HepG2 (cell line): ENCODE measurements around the gene LEPROT. TPM values are rescaled to one million over a fixed set of nuclear protein-coding genes. Genes with fewer than 3 reads are reported as not detected.

Source experiments
- ATAC-seq: fragments of 200-7000 bp; cut with Tn5 transposase; 3 replicates; pipeline ENCODE4 v1.9.1; 2020; ENCODE audit warnings: mild to moderate bottlenecking, moderate library complexity
- BruUV-seq: library from RNA; stranded (reverse); fragments of 400-500 nt; replicated peaks from 2 replicates; lab custom pipeline; 2021; lab: Mats Ljungman, UMichigan
- CTCF ChIA-PET: fragments of 300-600 bp; formaldehyde crosslinking; extraction: SDS; loops from one replicate; lab custom pipeline; 2021; ENCODE audit warnings: low total read pairs, inconsistent platforms, low intra/inter-chr PET ratio; lab: Yijun Ruan, JAX
- POLR2A ChIA-PET: fragments of 350-600 bp; sonication (Branson Sonifier 250); formaldehyde crosslinking; loops from one replicate; lab custom pipeline; 2020; ENCODE audit warnings: antibody characterized with exemption, inconsistent platforms; lab: Yijun Ruan, JAX
- DNase-seq: peaks from one replicate; pipeline ENCODE4 v3.0.0-alpha.2; 2015; ENCODE audit warnings: low spot score
- FAIRE-seq: peaks from 3 replicates; lab custom pipeline; 2011; peaks lifted over from hg19 to GRCh38; lab: Jason Lieb, UNC
- H2AFZ ChIP-seq: one replicate; pipeline ENCODE4 v1.6.1; 2011; ENCODE audit warnings: low read length, inconsistent platforms
- H3K27ac ChIP-seq: fragments of 300-600 bp; 3 replicates; pipeline ENCODE4 v1.8.0; 2011; ENCODE audit warnings: mixed run types, mild to moderate bottlenecking, mixed read lengths, low read length, inconsistent platforms; ENCODE audit not compliant: insufficient read depth; ENCODE audit errors: extremely low read length
- H3K27me3 ChIP-seq, 2 experiments: fragments of 200-600 bp in 1 of 2; 2 replicates in 1 of 2; 3 replicates in 1 of 2; pipeline versions ENCODE4 v1.6.0 to v1.8.0; 2011; ENCODE audit warnings: low read length in 2 of 2, mild to moderate bottlenecking in 2 of 2, moderate library complexity in 2 of 2, inconsistent platforms in 1 of 2; ENCODE audit not compliant: insufficient read depth in 2 of 2, control insufficient read depth in 1 of 2
- H3K36me3 ChIP-seq, 2 experiments: fragments of 200-600 bp in 1 of 2; replicated peaks in 1 of 2; 2 replicates in 1 of 2; 3 replicates in 1 of 2; pipeline versions ENCODE4 v1.5.1 to v1.8.0; 2011; ENCODE audit warnings: low read length in 2 of 2, inconsistent platforms in 1 of 2; ENCODE audit not compliant: insufficient read depth in 2 of 2, control insufficient read depth in 1 of 2
- H3K4me1 ChIP-seq: 2 replicates; pipeline ENCODE4 v1.5.1; 2012; ENCODE audit warnings: low read length, inconsistent platforms; ENCODE audit not compliant: insufficient read depth
- H3K4me2 ChIP-seq: 2 replicates; pipeline ENCODE4 v1.6.0; 2011; ENCODE audit warnings: low read depth, low read length, inconsistent platforms
- H3K4me3 ChIP-seq, 3 experiments: fragments of 200-600 bp in 1 of 3; sonication (generic), shearing (Covaris generic) in 1 of 3; replicated peaks in 1 of 3; 2 replicates each; pipeline ENCODE4 v1.5.1; 2011 to 2016; ENCODE audit warnings: low read length in 3 of 3, inconsistent platforms in 2 of 3, low read depth in 2 of 3, mild to moderate bottlenecking in 2 of 3, control low read depth in 1 of 3, mixed read lengths in 1 of 3; ENCODE audit not compliant: insufficient read depth in 1 of 3
- H3K79me2 ChIP-seq: one replicate; pipeline ENCODE4 v1.6.1; 2011; ENCODE audit warnings: low read length, inconsistent platforms; ENCODE audit not compliant: insufficient read depth
- H3K9ac ChIP-seq: 2 replicates; pipeline ENCODE4 v1.6.0; 2011; ENCODE audit warnings: mild to moderate bottlenecking, low read depth, low read length, inconsistent platforms; ENCODE audit not compliant: insufficient read depth
- H3K9me3 ChIP-seq: 2 replicates; pipeline ENCODE4 v1.5.1; 2012; ENCODE audit warnings: mild to moderate bottlenecking, low read length
- H4K20me1 ChIP-seq: 2 replicates; pipeline ENCODE4 v1.6.0; 2011; ENCODE audit warnings: inconsistent platforms, mild to moderate bottlenecking, low read length, moderate library complexity; ENCODE audit not compliant: insufficient read depth
- EP300 ChIP-seq, 3 experiments: sonication (generic) in 1 of 3; formaldehyde crosslinking in 1 of 3; IDR thresholded peaks; 2 replicates each; pipeline versions ENCODE4 v1.5.1 to v1.6.1; 2011 to 2020; ENCODE audit warnings: low read depth in 2 of 3, low read length in 2 of 3, borderline replicate concordance in 1 of 3, improper control_type of control experiment in 1 of 3, mild to moderate bottlenecking in 1 of 3, missing genetic modification reagents in 1 of 3, moderate library complexity in 1 of 3
- SETDB1 ChIP-seq: sonication (generic); formaldehyde crosslinking; IDR thresholded peaks from 2 replicates; pipeline ENCODE4 v1.5.1; 2020; ENCODE audit warnings: missing genetic modification reagents, mild to moderate bottlenecking, borderline replicate concordance
- SOX13 ChIP-seq, 3 experiments: fragments of 450-650 bp in 1 of 3; sonication (generic) in 1 of 3; formaldehyde crosslinking in 1 of 3; IDR thresholded peaks in 2 of 3; conservative IDR thresholded peaks in 1 of 3; 2 replicates each; pipeline versions ENCODE4 v1.5.0 to v1.6.1; 2016 to 2020; ENCODE audit warnings: antibody characterized with exemption in 1 of 3, mild to moderate bottlenecking in 1 of 3, missing compliant biosample characterization in 1 of 3, missing genetic modification reagents in 1 of 3, moderate library complexity in 1 of 3
- ZNF263 ChIP-seq: sonication (generic); formaldehyde crosslinking; IDR thresholded peaks from 2 replicates; pipeline ENCODE4 v1.4.0; 2020; ENCODE audit warnings: missing genetic modification reagents
- ZNF629 ChIP-seq: sonication (generic); formaldehyde crosslinking; conservative IDR thresholded peaks from 2 replicates; pipeline ENCODE4 v1.5.0; 2020; ENCODE audit warnings: missing genetic modification reagents
- WGBS: methylation state at CpG from one replicate; pipeline ENCODE4 v1.1.6; 2017; ENCODE audit warnings: low lambda C conversion rate; 5-methylcytosine and 5-hydroxymethylcytosine counted together
- in situ Hi-C: cut with HindIII; loops from 2 replicates; pipeline ENCODE4 v1.10.0; 2017; ENCODE audit warnings: low pct_unique_long_range_greater_than_20kb; ENCODE audit not compliant: extremely low pct_ligation_motif_present
- intact Hi-C: fragments of 100-400 bp; cut with micrococcal nuclease; formaldehyde crosslinking; loops from one replicate; pipeline ENCODE4 v1.10.0; 2022; ENCODE audit not compliant: unreplicated experiment
- polyA plus RNA-seq, 8 experiments: library from polyadenylated mRNA; depleted of rRNA in 3 of 8; stranded (reverse) in 7 of 8; unstranded in 1 of 8; fragments of >200 nt; fragmentation: Illumina TruSeq in 4 of 8; extraction: Trizol in 4 of 8; gene quantifications; 2 replicates each; pipeline versions ENCODE4 v1.2.1 to v1.2.3, GENCODE V29; 2011 to 2016; ENCODE audit warnings: low read depth in 4 of 8, missing spikeins in 1 of 8, mixed read lengths in 1 of 8; ENCODE audit not compliant: insufficient read depth in 1 of 8
- total RNA-seq, 5 experiments: library from RNA; depleted of rRNA; stranded (reverse); fragments of >200 nt; fragmentation: Illumina TruSeq; extraction: Trizol; gene quantifications; 2 replicates each; pipeline ENCODE4 v1.2.3, GENCODE V29; 2016; ENCODE audit warnings: low read depth in 1 of 5

Gene LEPROT
- total and polyA plus RNA-seq, 2 of the 13 experiments (the other 11 are each of a cell fraction or from before 2014, with no cell fraction given), result 36.8 to 51.4 TPM

GRCh38 chr1:65399003-65399402 lies 21.5 kb upstream of the LEPROT start:
- Histone ChIP-seq H2AFZ (no peak overlapping the region), H3K4me2 (no peak overlapping the region), H4K20me1 (no peaks in the 10 kb centered on the region), H3K9ac (no peak overlapping the region), H3K4me3 (no peak overlapping the region), H3K27ac (no peak overlapping the region), H3K79me2 (no peaks in the 10 kb centered on the region), H3K4me1 (peaks cover 11% of the 10 kb centered on the region), H3K9me3 (no peaks in the 10 kb centered on the region), H3K36me3 (no peaks in the 10 kb centered on the region), H3K27me3 (no peaks in the 10 kb centered on the region)
- ATAC-seq, result no peak
- no peak for FAIRE-seq
- ChIA-PET CTCF (no interaction called here), POLR2A (no interaction called here)
- no TSS peak for BruUV-seq
- DNase-seq, result no peak
- WGBS, result 86% methylated on average over 1 of the region's 1 CpG
- intact Hi-C loops, result no loop called here
- in situ Hi-C loops, result no loop called here
- peak; percentile 47; the same call in 1 of the 2 replicates for TF ChIP-seq ZNF629 (CRISPR knock-in tag)
- TF ChIP-seq SETDB1, result no peak
- TF ChIP-seq, all 625 proteins: peak for 1

- no peak for TF ChIP-seq ZNF263 (CRISPR knock-in tag)
- TF ChIP-seq EP300 (IDR thresholded peaks at IDR 0.05; ENCODE audit: low read depth in 2 of 2, low read length in 2 of 2), result 0 out of 4 replicates have a peak, but pooled peaks of 1 of the 2 experiments have one; percentile 27
- no peak for TF ChIP-seq EP300 (CRISPR knock-in tag; IDR thresholded peaks at IDR 0.05; ENCODE audit: borderline replicate concordance)
- no peak for TF ChIP-seq SOX13 (IDR thresholded peaks at IDR 0.05)
- peak in 1 of 2 experiments; percentile 43; a peak in 1 of 4 replicates for TF ChIP-seq SOX13 (CRISPR knock-in tag; conservative IDR thresholded peaks at IDR 0.05 in 1 of 2, IDR thresholded peaks at IDR 0.05 in 1 of 2)
- H3K9me3 ChIP-seq, result no peaks in the 10 kb centered on the region
- H3K4me2 ChIP-seq, result no peak overlapping the region
- CTCF ChIA-PET, result no interaction called here
- no peak overlapping the region for H3K4me3 ChIP-seq
- no peak overlapping the region for H3K27ac ChIP-seq
- ATAC-seq (no peak; the same call in 2 of the 3 replicates), FAIRE-seq (no peak), DNase-seq (peak; percentile 44)
- H3K9ac ChIP-seq, result no peak overlapping the region
- H3K36me3 ChIP-seq, result no peaks in the 10 kb centered on the region
- POLR2A ChIA-PET, result interaction anchor here (1.2 kb wide), 1 partner anchor 19 kb away, joined by 5 read pairs; the partner anchor contains the start of genes LEPR and LEPROT
- H4K20me1 ChIP-seq, result no peaks in the 10 kb centered on the region
- intact Hi-C loops (no loop called here), in situ Hi-C loops (no loop called here)
- BruUV-seq, result no TSS peak
- H2AFZ ChIP-seq, result no peak overlapping the region
- 58% methylated on average over 3 of the region's 3 CpGs for WGBS
- H3K4me1 ChIP-seq, result peaks cover 11% of the 10 kb centered on the region
- no peaks in the 10 kb centered on the region for H3K27me3 ChIP-seq
- no peaks in the 10 kb centered on the region for H3K79me2 ChIP-seq
Observed at GRCh38 chr1:65401612-65402011, 18.9 kb upstream of the LEPROT start.
